Stimulated activated naive CD4-positive, alpha-beta T cell treated with Interleukin-2 at 50 U/mL for 16 hours (primary cell): ENCODE data around the gene HES4.
"Not testable (repeated sequence)": the region's sequence is repeated elsewhere in the genome, so short reads cannot be mapped to it uniquely, and the experiment has no call there.

Experiments used
- DNase-seq: peaks from one replicate; lab custom pipeline; 2025; lab: John Stamatoyannopoulos, UW

The HES4 gene

GRCh38 chr1:997993-998744, 1.7 kb downstream of the HES4 start:
- DNase-seq: no peak

- no peak for DNase-seq
These were observed 2.2 kb downstream of the HES4 start for GRCh38 chr1:997713-997992.

GRCh38 chr1:996851-997712, 2.8 kb downstream of the HES4 start:
- DNase-seq: no peak

GRCh38 chr1:995665-996633, 3.9 kb downstream of the HES4 start:
- no peak for DNase-seq

GRCh38 chr1:994546-994945, 5.4 kb downstream of the HES4 start:
- not testable (repeated sequence) for DNase-seq

- DNase-seq: no peak
These were observed 6.4 kb downstream of the HES4 start for GRCh38 chr1:993379-993995.

GRCh38 chr1:992362-992761, 7.5 kb downstream of the HES4 start:
- no peak for DNase-seq

- DNase-seq: no peak
These were observed 8.0 kb downstream of the HES4 start for GRCh38 chr1:991895-992294.

- DNase-seq: not testable (repeated sequence)
These were observed 8.6 kb downstream of the HES4 start for GRCh38 chr1:991275-991674.

GRCh38 chr1:988061-988460, 11.8 kb downstream of the HES4 start:
- not testable (repeated sequence) for DNase-seq

GRCh38 chr1:985126-985525, 14.8 kb downstream of the HES4 start:
- no peak for DNase-seq

- no peak for DNase-seq
These were observed 15.5 kb downstream of the HES4 start for GRCh38 chr1:984476-984814.

GRCh38 chr1:983798-984475, 16.0 kb downstream of the HES4 start:
- peak; percentile 46 for DNase-seq

GRCh38 chr1:982765-983436, 17.0 kb downstream of the HES4 start:
- no peak for DNase-seq

GRCh38 chr1:981955-982558, 17.8 kb downstream of the HES4 start, which contains the start of gene PERM1:
Gene PERM1, minus strand, starts transcription at chr1:982093. Its CDS starts 1,064 bp downstream, at chr1:981029.
- DNase-seq: no peak

- DNase-seq: no peak
These were observed 18.4 kb downstream of the HES4 start for GRCh38 chr1:981491-981954.

- DNase-seq: no peak
These were observed 19.1 kb downstream of the HES4 start for GRCh38 chr1:980602-981395.

- DNase-seq: no peak
These were observed 19.7 kb downstream of the HES4 start for GRCh38 chr1:980137-980571.

GRCh38 chr1:979744-980072, 20.2 kb downstream of the HES4 start:
- DNase-seq: no peak
